Ishikawa (cell line): ENCODE results near the gene TBXAS1.

Experiments used
- CEBPB ChIP-seq: IDR thresholded peaks from 2 replicates; pipeline ENCODE4 v1.6.1; 2012
- CREB1 ChIP-seq: IDR thresholded peaks from 2 replicates; pipeline ENCODE4 v1.6.1; 2012; ENCODE audit warnings: low read depth
- EGR1 ChIP-seq: IDR thresholded peaks from 2 replicates; pipeline ENCODE4 v1.6.1; 2012
- EP300 ChIP-seq: IDR thresholded peaks from 2 replicates; pipeline ENCODE4 v1.6.1; 2012; ENCODE audit warnings: borderline replicate concordance
- FOXM1 ChIP-seq: IDR thresholded peaks from 2 replicates; pipeline ENCODE4 v1.6.1; 2012; ENCODE audit warnings: low read depth, borderline replicate concordance
- MAX ChIP-seq: IDR thresholded peaks from 2 replicates; pipeline ENCODE4 v1.6.1; 2012
- NFIC ChIP-seq: IDR thresholded peaks from 2 replicates; pipeline ENCODE4 v1.6.1; 2012
- RAD21 ChIP-seq: IDR thresholded peaks from 2 replicates; pipeline ENCODE4 v1.6.1; 2012; ENCODE audit warnings: low read depth
- TAF1 ChIP-seq: IDR thresholded peaks from 2 replicates; pipeline ENCODE4 v1.6.1; 2012; ENCODE audit warnings: low read depth, mild to moderate bottlenecking
- TCF12 ChIP-seq: IDR thresholded peaks from 2 replicates; pipeline ENCODE4 v1.6.1; 2012; ENCODE audit warnings: low read depth
- TEAD4 ChIP-seq: IDR thresholded peaks from 2 replicates; pipeline ENCODE4 v1.6.1; 2012
- USF1 ChIP-seq: IDR thresholded peaks from 2 replicates; pipeline ENCODE4 v1.6.1; 2012
- YY1 ChIP-seq: IDR thresholded peaks from 2 replicates; pipeline ENCODE4 v1.6.1; 2012; ENCODE audit warnings: low read depth
- ZBTB7A ChIP-seq: IDR thresholded peaks from 2 replicates; pipeline ENCODE4 v1.6.1; 2012; ENCODE audit warnings: low read depth
- TF ChIP-seq, protein P1 (sequence below): IDR thresholded peaks from 2 replicates; pipeline ENCODE4 v1.6.1; 2012; ENCODE audit warnings: low read depth, mild to moderate bottlenecking

Gene TBXAS1

DNA sequence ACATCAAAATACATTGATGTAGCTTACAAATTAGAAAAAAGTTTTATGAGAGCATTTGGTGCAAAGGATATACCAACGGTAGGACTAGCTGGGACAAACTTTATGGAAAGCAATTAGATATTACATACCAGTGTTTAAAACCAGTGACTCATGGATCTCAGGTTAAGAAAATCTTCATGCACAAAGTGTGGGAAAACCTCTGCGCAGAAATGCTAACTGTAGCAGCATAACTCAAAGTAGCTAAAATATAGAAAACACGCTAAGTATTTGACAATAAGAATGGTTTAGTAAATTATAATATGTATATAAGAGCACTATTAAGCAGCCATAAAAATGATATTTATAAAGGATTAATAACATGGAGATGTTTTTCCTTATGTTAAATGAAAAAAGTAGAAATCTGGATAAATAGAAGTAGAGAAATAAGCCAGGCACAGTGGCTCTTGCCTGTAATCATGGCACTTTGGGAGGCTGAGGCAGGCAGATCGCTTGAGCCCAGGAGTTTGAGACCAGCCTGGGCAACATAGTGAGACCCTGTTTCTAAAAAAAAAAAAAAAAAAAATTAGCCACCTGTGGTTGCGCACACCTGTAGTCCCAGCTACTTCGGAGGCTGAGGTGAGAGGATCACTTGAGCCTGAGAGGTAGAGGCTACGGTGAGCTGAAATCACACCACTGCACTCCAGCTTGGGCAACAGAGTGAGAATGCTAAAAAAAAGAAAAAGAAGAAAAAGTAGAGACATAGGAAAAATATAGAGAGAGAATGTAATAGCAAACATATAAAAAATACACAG lies 37.2 kb downstream of the TBXAS1 start:
- TF ChIP-seq TAF1 (no peak), NFIC (no peak), RAD21 (no peak), TCF12 (no peak), ZBTB7A (no peak), YY1 (no peak), MAX (no peak), FOXM1 (no peak), CREB1 (no peak), TEAD4 (no peak), EGR1 (no peak)
- TF ChIP-seq, protein P1, sequence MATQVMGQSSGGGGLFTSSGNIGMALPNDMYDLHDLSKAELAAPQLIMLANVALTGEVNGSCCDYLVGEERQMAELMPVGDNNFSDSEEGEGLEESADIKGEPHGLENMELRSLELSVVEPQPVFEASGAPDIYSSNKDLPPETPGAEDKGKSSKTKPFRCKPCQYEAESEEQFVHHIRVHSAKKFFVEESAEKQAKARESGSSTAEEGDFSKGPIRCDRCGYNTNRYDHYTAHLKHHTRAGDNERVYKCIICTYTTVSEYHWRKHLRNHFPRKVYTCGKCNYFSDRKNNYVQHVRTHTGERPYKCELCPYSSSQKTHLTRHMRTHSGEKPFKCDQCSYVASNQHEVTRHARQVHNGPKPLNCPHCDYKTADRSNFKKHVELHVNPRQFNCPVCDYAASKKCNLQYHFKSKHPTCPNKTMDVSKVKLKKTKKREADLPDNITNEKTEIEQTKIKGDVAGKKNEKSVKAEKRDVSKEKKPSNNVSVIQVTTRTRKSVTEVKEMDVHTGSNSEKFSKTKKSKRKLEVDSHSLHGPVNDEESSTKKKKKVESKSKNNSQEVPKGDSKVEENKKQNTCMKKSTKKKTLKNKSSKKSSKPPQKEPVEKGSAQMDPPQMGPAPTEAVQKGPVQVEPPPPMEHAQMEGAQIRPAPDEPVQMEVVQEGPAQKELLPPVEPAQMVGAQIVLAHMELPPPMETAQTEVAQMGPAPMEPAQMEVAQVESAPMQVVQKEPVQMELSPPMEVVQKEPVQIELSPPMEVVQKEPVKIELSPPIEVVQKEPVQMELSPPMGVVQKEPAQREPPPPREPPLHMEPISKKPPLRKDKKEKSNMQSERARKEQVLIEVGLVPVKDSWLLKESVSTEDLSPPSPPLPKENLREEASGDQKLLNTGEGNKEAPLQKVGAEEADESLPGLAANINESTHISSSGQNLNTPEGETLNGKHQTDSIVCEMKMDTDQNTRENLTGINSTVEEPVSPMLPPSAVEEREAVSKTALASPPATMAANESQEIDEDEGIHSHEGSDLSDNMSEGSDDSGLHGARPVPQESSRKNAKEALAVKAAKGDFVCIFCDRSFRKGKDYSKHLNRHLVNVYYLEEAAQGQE, result no peak

GRCh38 chr7:139867847-139868246 lies 38.8 kb downstream of the TBXAS1 start:
- TF ChIP-seq NFIC (no peak), TCF12 (no peak), MAX (no peak), USF1 (no peak), CEBPB (no peak), EGR1 (no peak), YY1 (no peak)

GRCh38 chr7:139869886-139870285 lies 40.8 kb downstream of the TBXAS1 start:
- TF ChIP-seq CEBPB (no peak), RAD21 (no peak), FOXM1 (no peak), ZBTB7A (no peak), CREB1 (no peak), MAX (no peak), NFIC (no peak), YY1 (no peak), EP300 (no peak), TEAD4 (no peak)
- TF ChIP-seq, protein P1, result no peak

- TF ChIP-seq TCF12, result no peak
- no peak for TF ChIP-seq ZBTB7A
- TF ChIP-seq RAD21, result no peak
Measured at GRCh38 chr7:139870380-139870779, 41.3 kb downstream of the TBXAS1 start.

DNA sequence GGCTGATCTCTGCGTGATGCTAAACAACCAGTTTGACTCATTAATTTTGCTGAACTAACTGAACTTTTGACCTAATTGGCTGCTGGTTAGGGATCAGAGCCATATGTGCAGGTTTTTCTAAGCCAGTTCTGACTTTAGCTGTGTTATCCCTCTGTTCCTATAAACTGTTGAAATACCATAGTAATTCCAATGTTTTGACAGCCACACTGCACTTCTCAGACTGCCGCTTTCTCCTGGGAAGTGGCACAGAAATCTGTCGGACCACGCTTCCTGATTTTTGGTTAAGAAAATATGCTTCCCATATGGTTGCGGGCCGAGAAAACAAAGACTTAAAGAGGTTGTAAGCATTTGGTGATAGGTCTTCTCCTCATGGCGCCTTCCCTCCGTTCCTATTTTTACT lies 42.3 kb downstream of the TBXAS1 start:
- no peak for TF ChIP-seq FOXM1
- TF ChIP-seq, protein P1, result no peak
- TF ChIP-seq TCF12, result no peak
- no peak for TF ChIP-seq YY1
- no peak for TF ChIP-seq NFIC
- no peak for TF ChIP-seq CEBPB
- no peak for TF ChIP-seq MAX
- TF ChIP-seq TEAD4, result no peak
- no peak for TF ChIP-seq ZBTB7A
